NCI-H187 (cell line): ENCODE data around the gene TRABD2B.

Source experiments
- DNase-seq, 2 experiments: peaks; one replicate each; lab custom pipeline; 2025; lab: John Stamatoyannopoulos, UW

TRABD2B gene

DNA sequence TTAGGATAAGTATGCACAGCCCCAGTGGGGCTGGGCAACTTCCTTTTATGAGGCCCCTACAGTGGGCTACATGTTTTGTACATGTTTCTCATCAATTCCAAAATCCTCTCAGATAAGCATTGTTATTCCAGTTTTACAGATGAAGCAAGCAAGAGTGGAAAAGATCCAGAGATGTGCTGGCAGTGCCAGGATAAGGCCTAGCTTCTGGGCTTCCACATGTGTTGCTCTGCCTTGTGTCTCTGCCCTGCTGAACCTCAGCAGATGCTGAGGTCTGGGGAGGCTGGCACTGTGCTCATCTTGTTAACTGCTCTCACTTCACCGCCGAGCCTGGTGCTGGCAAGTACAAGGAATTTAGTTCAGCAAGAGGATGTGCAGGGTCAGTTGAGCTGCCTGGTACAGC, 202.1 kb downstream of the TRABD2B start:
- no peak for DNase-seq

DNA sequence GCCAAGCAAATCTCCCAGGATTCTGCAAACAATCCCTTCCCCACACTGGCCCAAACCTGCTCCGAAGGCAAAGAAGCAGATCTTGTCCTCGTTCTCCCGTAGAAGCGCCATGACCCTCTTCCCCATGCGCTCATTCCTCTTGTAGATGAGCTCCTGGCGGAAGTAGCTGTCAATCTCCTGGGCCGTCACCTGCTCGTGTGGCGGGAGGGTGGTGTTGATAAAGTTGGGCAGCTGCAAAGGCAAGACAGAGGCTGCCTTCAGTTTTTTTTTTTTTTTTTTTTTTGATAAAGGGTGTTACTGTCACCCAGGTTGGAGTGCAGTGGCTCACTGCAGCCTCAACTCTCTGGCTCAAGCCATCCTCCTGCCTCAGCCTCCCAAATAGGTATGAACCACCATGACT, 202.7 kb downstream of the TRABD2B start:
- no peak for DNase-seq

GRCh38 chr1:47794081-47794480, 203.1 kb downstream of the TRABD2B start:
- no peak for DNase-seq

GRCh38 chr1:47793563-47793962, 203.6 kb downstream of the TRABD2B start:
- no peak for DNase-seq

- no peak for DNase-seq
Observed at GRCh38 chr1:47792779-47793178, 204.4 kb downstream of the TRABD2B start.

DNA sequence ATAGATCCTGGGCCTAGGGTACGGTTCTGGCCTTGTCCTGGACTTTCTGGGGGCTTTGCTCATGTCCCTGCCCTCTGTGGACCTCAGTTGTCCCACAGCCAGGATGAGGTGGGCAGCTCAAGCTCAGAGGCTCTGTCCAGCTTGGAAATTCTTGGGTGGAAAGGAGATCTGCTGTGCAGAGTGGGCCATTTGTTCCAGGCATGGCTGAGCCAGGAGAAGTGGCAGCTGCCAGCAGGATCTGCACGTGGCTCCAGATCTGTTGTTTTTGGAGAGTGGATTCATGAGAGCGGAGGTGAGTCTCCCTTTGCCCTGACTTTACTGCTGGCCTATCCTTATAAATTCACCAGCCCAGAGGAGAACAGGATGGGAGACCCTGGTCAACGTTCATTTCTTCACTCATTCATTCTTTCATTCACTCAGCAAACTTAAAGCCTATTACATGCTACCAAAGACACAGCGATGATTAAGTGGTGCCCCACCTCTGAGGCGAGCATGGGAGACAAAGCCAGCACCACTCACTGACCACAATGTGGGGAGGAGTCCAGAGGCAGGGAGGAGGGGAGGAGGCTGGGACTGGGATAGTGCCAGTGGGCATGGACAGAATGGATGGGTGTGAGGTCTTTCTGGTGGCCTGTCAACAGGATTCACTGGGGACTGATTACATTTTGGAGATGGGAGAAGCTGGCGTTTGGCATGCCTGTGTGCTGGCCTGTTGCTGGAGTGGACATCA, 205.1 kb downstream of the TRABD2B start:
- DNase-seq, result no peak

GRCh38 chr1:47788761-47789160, 208.4 kb downstream of the TRABD2B start:
- DNase-seq, result no peak

GRCh38 chr1:47787560-47787959, 209.6 kb downstream of the TRABD2B start:
- no peak for DNase-seq

- no peak for DNase-seq
Observed at GRCh38 chr1:47786316-47786715, 210.9 kb downstream of the TRABD2B start.

DNA sequence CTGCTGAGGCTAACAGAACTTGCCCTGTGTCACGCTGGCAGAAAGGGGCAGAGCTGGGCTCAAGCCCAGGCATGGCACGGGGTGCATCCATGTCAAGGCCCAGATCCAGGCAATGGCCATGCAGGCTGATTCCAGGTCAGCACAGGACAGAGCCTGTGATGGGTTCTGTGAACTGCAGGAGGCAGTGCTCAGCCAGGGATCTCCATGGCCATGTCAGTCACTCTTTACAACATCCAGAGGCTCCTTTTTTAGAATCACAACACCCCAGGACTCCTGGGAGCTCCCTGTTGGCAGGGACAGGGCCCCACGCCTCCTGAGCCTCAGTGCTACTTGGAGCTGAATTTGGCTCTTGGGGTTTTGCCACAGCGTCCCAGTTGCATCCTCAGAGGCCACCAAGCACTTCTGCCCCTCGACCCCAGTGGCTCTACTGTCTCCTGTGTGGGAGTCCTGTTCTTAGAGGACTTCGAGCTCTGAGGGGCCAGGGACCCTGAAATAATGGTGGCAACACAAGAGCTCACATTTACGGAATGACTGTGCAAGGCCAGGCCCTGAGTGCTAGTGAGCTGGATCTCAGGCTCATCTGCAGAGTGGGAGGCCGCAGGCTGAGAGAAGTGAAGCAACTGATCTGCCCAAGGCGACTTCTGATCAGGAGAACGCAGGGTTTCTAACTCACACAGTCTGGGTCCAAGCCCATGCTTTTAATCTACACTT, 211.5 kb downstream of the TRABD2B start:
- no peak for DNase-seq

- no peak for DNase-seq
Observed at GRCh38 chr1:47785118-47785517, 212.1 kb downstream of the TRABD2B start.

DNA sequence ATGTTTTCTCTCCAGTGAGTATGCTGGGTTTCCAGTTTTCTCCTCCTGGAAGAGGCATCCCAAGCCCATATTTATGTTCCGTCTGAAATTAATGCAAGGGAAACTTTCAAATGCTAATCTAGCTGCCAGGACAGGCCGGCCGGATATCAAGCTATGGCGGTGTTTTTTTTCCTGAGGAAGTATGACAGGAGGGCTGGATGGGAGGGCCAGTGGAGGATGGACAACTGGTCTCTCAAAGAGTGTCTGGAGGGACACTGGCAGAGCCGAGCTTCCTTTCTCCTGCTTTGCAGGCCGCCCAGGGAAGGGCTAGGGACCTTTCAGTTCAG, 212.7 kb downstream of the TRABD2B start:
- no peak for DNase-seq

- no peak for DNase-seq
Observed at GRCh38 chr1:47783638-47784496, 213.3 kb downstream of the TRABD2B start.

DNA sequence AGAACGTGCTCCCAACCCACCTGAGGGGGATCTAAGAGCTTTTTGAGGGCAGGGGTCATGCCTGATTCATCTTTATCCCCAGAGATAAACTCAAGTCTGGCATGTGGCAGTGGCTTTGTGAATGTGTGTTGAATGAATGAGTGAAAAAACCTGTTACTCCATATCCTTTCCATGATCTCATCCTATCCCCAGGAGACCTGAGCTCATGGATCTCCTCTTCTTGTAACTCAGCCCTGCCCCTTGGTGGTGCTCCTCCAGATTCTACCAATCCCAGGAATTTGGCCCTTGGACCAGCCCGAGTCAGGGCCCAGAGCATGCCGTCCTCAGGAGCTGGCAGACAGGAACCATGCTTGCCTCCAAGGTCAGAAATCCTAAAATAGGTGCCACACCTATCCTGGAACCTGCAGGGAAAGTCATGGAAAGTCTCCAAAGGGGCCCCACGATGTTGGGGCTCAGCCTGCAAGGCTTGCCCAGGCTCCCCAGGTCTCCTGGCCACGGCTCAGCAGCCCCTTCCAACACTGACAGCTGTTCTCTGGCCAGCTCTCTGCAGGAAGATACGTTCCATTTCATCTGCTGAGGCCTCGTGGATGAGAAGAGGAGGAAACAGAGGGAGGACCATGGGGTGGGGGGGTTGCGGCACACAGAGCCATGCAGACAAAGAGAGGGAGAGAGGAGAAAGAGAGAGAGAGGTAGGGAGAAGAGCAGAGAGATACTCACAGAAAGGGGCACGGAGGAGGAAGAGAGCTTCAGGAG, 214.6 kb downstream of the TRABD2B start:
- DNase-seq, result no peak

- no peak for DNase-seq
Observed at GRCh38 chr1:47781171-47781959, 215.8 kb downstream of the TRABD2B start.

DNA sequence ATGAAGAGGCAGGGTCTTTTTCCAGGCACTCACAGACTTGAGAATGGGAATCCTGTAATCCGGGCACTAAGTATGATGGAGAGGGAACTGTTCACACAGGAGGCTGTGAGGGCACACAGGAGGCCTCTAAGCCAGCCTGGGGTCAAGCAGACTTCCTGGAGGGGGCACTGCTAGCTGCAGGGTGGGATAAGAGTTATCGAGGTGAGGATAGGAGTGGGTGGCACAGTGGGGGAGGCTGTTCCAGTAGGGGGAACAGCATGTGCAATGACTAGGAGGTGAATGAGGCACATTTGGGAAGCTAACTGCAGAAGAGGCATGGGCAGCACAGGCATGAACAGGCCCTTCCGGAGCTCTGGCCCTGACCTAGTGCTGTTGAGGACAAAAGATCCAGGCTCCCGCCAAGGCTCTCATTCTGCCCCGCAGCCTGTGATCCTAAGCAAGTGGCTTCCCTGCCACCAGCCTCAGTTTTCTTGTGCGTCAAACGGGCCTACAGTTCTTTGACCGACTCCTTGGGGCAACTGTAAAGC, 216.7 kb downstream of the TRABD2B start:
- no peak for DNase-seq

GRCh38 chr1:47779613-47780012, 217.6 kb downstream of the TRABD2B start:
- no peak for DNase-seq

GRCh38 chr1:47778280-47778679, 218.9 kb downstream of the TRABD2B start:
- DNase-seq, result no peak

DNA sequence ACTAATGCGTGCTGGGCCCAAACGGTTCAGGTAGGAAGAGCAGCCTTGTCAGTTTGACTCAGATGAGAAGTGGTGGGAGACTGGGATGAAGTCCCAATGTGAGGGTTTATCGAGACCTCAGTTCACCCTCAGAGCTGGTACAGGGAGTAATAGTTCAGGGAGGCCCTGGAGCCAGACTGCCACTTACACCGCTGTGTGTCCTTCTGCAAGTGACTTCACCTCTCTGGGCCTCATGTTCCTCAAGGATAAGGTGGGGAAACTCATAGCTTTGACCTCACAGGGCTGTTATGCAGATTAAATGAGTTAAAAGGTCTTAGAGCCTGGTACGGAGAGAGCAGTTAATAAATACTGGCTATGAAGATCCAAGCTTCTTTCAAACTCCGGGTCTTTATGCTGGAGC, 219.9 kb downstream of the TRABD2B start:
- no peak for DNase-seq

GRCh38 chr1:47776667-47777131, 220.5 kb downstream of the TRABD2B start:
- DNase-seq, result peak in 1 of 2 experiments; percentile 17
